ENCODE measurements around the gene GSTK1.
A peak's percentile ranks its signal among the peaks of the same experiment; 100 is the strongest.

The GSTK1 gene

GRCh38 chr7:143295870-143296269, 32.6 kb downstream of the GSTK1 start:
- no peak for DNase-seq (ENCODE audit: low read depth in 2 of 2)

DNA sequence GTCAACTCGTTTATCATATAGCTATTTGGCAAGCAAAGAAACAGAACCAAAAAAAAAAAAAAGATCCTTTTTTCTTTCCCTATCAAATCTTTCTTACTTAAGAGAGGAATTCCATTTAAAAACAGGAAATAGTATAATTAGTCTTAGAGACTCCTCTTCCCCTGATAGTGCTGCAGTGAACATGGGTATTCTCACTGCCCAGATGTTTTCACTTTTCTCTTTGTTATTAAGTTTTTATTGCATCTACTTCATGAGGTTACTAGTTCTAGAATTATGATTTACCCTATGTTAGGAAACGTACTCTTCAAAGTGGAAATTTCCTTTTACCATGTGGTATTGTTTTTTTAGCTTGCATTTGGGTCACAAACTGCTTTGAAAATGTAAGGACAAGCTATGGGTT, 33.4 kb downstream of the GSTK1 start:
- no peak for DNase-seq (ENCODE audit: low read depth in 2 of 2)

DNA sequence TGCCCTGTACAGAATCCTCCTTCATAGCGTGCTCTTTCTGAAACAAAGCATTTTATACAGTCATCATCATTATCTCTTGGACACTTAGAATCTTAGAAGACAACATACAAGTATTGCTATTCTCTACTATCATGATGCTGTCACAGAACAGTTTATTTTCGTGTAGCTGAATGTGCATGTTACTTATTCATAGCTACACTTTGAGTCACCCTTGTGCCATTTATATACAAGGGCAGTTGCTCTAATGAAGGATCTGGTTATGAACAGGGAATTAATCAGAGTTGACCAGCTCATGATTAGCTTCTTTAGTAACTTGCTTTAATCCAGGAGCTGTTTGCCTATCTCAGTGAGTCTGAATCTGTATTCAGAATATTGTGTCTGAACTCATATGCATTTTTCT, 36.1 kb downstream of the GSTK1 start:
- DNase-seq (ENCODE audit: low read depth in 2 of 2), result no peak

GRCh38 chr7:143299840-143300239, 36.6 kb downstream of the GSTK1 start:
- peak in 1 of 2 donors; percentile 35 for DNase-seq (ENCODE audit: low read depth in 2 of 2)

DNA sequence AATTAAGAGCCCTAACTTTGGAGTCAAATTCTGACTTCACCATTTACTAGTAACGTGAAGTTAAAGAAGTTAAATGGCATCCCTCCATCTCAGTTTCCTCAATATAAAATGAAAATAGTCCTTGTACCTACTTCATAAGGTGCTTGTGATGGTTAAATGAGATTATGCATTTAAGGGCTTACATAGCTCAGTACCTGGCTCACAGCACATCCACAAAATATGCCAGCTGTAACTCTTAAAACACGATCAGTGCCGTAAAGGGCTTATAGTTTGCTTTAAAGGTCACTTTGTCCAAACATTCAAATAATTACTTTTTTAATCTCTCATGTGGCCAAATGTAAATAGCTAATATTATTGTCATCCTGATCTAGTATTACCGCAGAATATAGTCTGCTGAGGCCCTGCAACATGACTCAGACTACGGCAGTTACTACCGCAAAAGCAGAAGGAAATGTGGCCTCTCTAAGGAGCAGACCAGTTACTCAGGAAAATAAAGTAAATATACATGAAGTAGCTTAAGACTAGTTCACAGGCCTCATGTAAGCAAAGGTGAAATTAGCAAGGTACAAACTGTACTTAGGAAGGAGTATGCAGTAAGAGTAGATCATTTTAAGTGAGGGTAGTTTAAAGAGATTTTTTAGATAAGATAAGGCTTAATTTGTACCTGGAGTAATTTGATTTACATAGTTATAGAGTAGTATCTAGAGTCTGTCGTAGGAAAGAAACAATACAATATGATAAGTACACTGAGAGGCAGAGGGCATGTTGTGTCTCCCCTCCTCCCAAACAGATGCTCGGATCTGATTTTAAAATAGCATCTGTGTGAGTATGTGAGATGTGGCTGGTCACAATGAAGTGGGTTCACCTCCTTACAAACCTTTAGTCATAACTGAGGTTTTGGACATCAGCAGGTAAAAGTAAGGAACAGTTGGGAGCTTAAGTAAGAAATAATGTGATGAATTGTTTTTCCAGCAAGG, 38.0 kb downstream of the GSTK1 start:
- no peak for DNase-seq (ENCODE audit: low read depth in 2 of 2)

- no peak for DNase-seq (ENCODE audit: low read depth in 2 of 2)
These were observed 40.5 kb downstream of the GSTK1 start for GRCh38 chr7:143303733-143304132.

DNA sequence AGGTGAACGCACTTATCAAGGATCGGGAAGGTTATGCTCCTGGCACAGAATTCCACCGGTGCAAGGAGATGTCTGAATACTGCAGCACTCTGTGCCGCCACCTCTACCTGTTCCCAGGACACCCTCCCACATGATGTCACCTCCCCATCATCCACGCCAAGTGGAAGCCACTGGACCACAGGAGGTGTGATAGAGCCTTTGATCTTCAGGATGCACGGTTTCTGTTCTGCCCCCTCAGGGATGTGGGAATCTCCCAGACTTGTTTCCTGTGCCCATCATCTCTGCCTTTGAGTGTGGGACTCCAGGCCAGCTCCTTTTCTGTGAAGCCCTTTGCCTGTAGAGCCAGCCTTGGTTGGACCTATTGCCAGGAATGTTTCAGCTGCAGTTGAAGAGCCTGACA, 41.7 kb downstream of the GSTK1 start:
- DNase-seq (ENCODE audit: low read depth in 2 of 2), result no peak

GRCh38 chr7:143305423-143306070, 42.3 kb downstream of the GSTK1 start:
- peak; percentile 58 to 82 for DNase-seq (ENCODE audit: low read depth in 2 of 2)

DNA sequence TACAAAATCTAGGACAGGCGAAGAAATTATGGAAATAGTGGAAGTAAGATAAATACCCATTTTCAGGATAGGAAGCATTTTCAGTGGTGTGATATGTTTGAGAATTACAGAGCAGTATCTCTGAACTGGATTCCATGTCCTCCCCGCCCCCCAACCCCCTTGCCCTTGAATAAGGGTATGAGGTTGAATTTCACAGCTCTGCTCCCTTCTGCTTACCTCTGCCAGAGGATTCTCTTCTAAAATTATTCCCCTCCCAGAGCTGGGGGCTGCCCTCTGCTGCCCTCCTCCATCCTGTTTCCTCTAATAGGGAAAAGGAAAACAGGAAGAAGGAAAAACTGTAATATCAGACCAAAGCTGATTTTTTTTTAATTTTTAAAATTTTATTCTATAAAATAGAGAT, 45.4 kb downstream of the GSTK1 start:
- DNase-seq (ENCODE audit: low read depth in 2 of 2), result no peak

DNA sequence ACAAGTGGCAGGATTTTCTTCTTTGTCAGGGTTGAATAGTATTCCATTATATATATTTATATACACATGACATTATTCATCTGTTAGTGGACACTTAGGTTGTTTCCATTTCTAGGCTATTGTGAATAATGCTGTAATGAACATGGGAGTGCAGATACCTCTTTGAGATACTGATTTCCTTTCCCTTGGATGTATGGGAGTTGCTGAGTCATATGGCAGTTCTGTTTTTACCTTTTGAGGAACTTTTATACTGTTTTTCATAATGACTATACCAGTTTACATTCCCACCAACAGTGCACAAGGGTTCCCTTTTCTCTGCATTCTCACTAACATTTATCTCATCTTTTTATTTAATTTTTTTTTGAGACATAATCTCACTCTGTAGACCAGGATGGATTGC, 50.9 kb downstream of the GSTK1 start:
- DNase-seq (ENCODE audit: low read depth in 2 of 2), result no peak

DNA sequence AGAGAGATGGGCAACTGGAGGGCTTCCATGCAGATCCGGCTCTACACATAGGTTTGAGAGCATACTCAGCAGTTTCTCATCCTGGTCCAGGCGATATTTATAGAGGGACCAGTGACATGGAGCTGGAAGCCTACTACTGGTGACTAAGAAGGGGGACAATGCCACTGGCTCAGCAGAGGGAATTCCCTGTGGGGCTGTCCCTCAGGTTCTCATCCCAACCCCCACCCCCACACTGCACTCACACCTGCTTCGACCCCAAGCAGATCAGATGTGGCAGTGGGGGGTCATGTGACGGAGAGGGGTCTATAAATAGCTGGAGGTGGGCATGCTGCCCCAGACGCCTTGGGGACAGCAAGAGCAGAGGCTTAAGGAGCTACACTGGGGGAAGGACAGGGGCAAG, 52.5 kb downstream of the GSTK1 start, which contains the start of gene CLCN1:
Gene CLCN1, plus strand, starts transcription at position 336 of the 400 bp plus-strand sequence. CDS start 102 bp downstream, outside the sequence.
- no peak for DNase-seq (ENCODE audit: low read depth in 2 of 2)

DNA sequence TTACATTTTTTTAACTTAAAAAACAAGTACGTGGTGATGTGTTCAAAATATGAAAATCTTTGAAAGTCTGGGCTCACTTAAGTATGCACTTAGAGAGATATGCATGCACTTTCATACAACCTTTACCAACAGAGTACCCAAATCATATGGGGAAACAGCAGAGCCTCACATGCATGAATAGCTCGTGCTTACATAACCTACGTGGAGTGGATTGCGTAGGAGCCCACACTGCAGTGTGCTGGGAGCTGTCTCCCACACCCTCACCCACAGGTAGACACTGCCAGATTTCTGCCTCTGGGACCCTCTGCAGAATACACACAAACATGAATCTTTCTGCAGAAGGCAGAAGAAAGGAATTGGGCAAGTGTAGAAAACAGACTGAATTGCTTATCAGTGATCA, 53.3 kb downstream of the GSTK1 start:
- no peak for DNase-seq (ENCODE audit: low read depth in 2 of 2)

- no peak for DNase-seq (ENCODE audit: low read depth in 2 of 2)
These were observed 55.4 kb downstream of the GSTK1 start for GRCh38 chr7:143318661-143319060.

All from stimulated activated CD4-positive, alpha-beta T cell treated with anti-CD3 and anti-CD28 coated beads, Interleukin-4, amount 100 ng/mL, for 48 hours (primary cell).